Tongue (tissue), 1 donor: ENCODE data around the gene ATP4A. TPM values are rescaled to one million over a fixed set of nuclear protein-coding genes. Genes with fewer than 3 reads are reported as not detected.

ENCODE experiments used
- total RNA-seq: library from RNA; depleted of rRNA; stranded (reverse); fragments of >200 nt; gene quantifications from one replicate; pipeline ENCODE4 v1.2.3, GENCODE V29; 2014

The ATP4A gene
- total RNA-seq, 1 donor from 2014 or later: not detected

Other genes with a start within 250 kb of the ATP4A start
- 7.4 TPM for gene CD22, start 234.5 kb downstream of the ATP4A start, total RNA-seq
- not detected for gene FFAR1, start 215.8 kb downstream of the ATP4A start, total RNA-seq
- gene FFAR3, start 205.2 kb downstream of the ATP4A start, total RNA-seq: not detected
- gene GPR42, start 192.6 kb downstream of the ATP4A start, total RNA-seq: not detected
- 15.6 TPM for gene FFAR2, start 115.4 kb downstream of the ATP4A start, total RNA-seq
- gene KRTDAP, start 73.2 kb downstream of the ATP4A start, total RNA-seq: 9.6 TPM
- gene DMKN, start 50.0 kb downstream of the ATP4A start, total RNA-seq: 25.7 TPM
- 15.6 TPM for gene SBSN, start 35.3 kb downstream of the ATP4A start, total RNA-seq
- gene GAPDHS, start 30.2 kb downstream of the ATP4A start, total RNA-seq: not detected
- gene TMEM147, start 18.0 kb downstream of the ATP4A start, total RNA-seq: 30.6 TPM
- gene PMIS2, start 22.5 kb upstream of the ATP4A start, total RNA-seq: not detected
- 10.8 TPM for gene HAUS5, start 49.1 kb upstream of the ATP4A start, total RNA-seq
- gene RBM42, start 65.4 kb upstream of the ATP4A start, total RNA-seq: 39.9 TPM
- gene ETV2, start 78.1 kb upstream of the ATP4A start, total RNA-seq: not detected
- gene COX6B1, start 84.7 kb upstream of the ATP4A start, total RNA-seq: 440 TPM
- gene UPK1A, start 102.9 kb upstream of the ATP4A start, total RNA-seq: not detected
- not detected for gene ZBTB32, start 140.9 kb upstream of the ATP4A start, total RNA-seq
- 13.1 TPM for gene KMT2B, start 154.3 kb upstream of the ATP4A start, total RNA-seq
- 2.3 TPM for gene IGFLR1, start 178.8 kb upstream of the ATP4A start, total RNA-seq
- gene U2AF1L4, start 181.8 kb upstream of the ATP4A start, total RNA-seq: 11.3 TPM
- gene PSENEN, start 182.0 kb upstream of the ATP4A start, total RNA-seq: 4.2 TPM
- gene LIN37, start 184.9 kb upstream of the ATP4A start, total RNA-seq: 6.7 TPM
- gene HSPB6, start 193.4 kb upstream of the ATP4A start, total RNA-seq: 152 TPM
- gene PROSER3, start 194.5 kb upstream of the ATP4A start, total RNA-seq: 4.4 TPM
- 26.3 TPM for gene ARHGAP33, start 211.9 kb upstream of the ATP4A start, total RNA-seq
- gene PRODH2, start 249.2 kb upstream of the ATP4A start, total RNA-seq: not detected